ENCODE data around the gene FBXW11.
"Not testable (repeated sequence)": the region's sequence is repeated elsewhere in the genome, so short reads cannot be mapped to it uniquely, and the experiment has no call there.

The FBXW11 gene

GRCh38 chr5:171984748-171985419 lies 21.6 kb downstream of the FBXW11 start:
- DNase-seq (ENCODE audit: low read depth in 2 of 2) = no peak

GRCh38 chr5:171981847-171982246 lies 24.6 kb downstream of the FBXW11 start:
- no peak for DNase-seq (ENCODE audit: low read depth in 2 of 2)

GRCh38 chr5:171980792-171981191 lies 25.6 kb downstream of the FBXW11 start:
- DNase-seq (ENCODE audit: low read depth in 2 of 2) = no peak

GRCh38 chr5:171979606-171980005 lies 26.8 kb downstream of the FBXW11 start:
- DNase-seq (ENCODE audit: low read depth in 2 of 2) = no peak

- no peak for DNase-seq (ENCODE audit: low read depth in 2 of 2)
Observed at GRCh38 chr5:171978519-171978918, 27.9 kb downstream of the FBXW11 start.

- DNase-seq (ENCODE audit: low read depth in 2 of 2) = no peak
Observed at GRCh38 chr5:171978016-171978415, 28.4 kb downstream of the FBXW11 start.

GRCh38 chr5:171977244-171977950 lies 29.0 kb downstream of the FBXW11 start:
- DNase-seq (ENCODE audit: low read depth in 2 of 2) = not testable (repeated sequence)

GRCh38 chr5:171975877-171976667 lies 30.4 kb downstream of the FBXW11 start:
- no peak for DNase-seq (ENCODE audit: low read depth in 2 of 2)

GRCh38 chr5:171975262-171975876 lies 31.1 kb downstream of the FBXW11 start:
- no peak for DNase-seq (ENCODE audit: low read depth in 2 of 2)

GRCh38 chr5:171970826-171971225 lies 35.6 kb downstream of the FBXW11 start:
- no peak for DNase-seq (ENCODE audit: low read depth in 2 of 2)

- no peak for DNase-seq (ENCODE audit: low read depth in 2 of 2)
Observed at GRCh38 chr5:171969288-171969880, 37.1 kb downstream of the FBXW11 start.

GRCh38 chr5:171968531-171968930 lies 37.9 kb downstream of the FBXW11 start:
- no peak for DNase-seq (ENCODE audit: low read depth in 2 of 2)

GRCh38 chr5:171966964-171967363 lies 39.5 kb downstream of the FBXW11 start:
- no peak for DNase-seq (ENCODE audit: low read depth in 2 of 2)

- DNase-seq (ENCODE audit: low read depth in 2 of 2) = no peak
Observed at GRCh38 chr5:171966270-171966669, 40.2 kb downstream of the FBXW11 start.

GRCh38 chr5:171965745-171966144 lies 40.7 kb downstream of the FBXW11 start:
- DNase-seq (ENCODE audit: low read depth in 2 of 2) = peak; percentile 12 to 26

GRCh38 chr5:171963416-171963815 lies 43.0 kb downstream of the FBXW11 start:
- DNase-seq (ENCODE audit: low read depth in 2 of 2) = no peak

GRCh38 chr5:171961117-171961516 lies 45.3 kb downstream of the FBXW11 start:
- DNase-seq (ENCODE audit: low read depth in 2 of 2) = peak; percentile 23 to 27

- peak; percentile 60 to 63 for DNase-seq (ENCODE audit: low read depth in 2 of 2)
Observed at GRCh38 chr5:171957591-171958251, 48.7 kb downstream of the FBXW11 start.

- no peak for DNase-seq (ENCODE audit: low read depth in 2 of 2)
Observed at GRCh38 chr5:171956887-171957495, 49.4 kb downstream of the FBXW11 start.

- DNase-seq (ENCODE audit: low read depth in 2 of 2) = no peak
Observed at GRCh38 chr5:171956314-171956713, 50.1 kb downstream of the FBXW11 start.

- no peak for DNase-seq (ENCODE audit: low read depth in 2 of 2)
Observed at GRCh38 chr5:171955761-171956160, 50.7 kb downstream of the FBXW11 start.
